GM12878 (cell line): ENCODE data around the gene ICAM2.

Experiments used
- JUNB ChIP-seq: IDR thresholded peaks from 2 replicates; pipeline ENCODE4 v1.6.1; 2016; ENCODE audit warnings: antibody characterized with exemption, mild to moderate bottlenecking
- MTA3 ChIP-seq: IDR thresholded peaks from 2 replicates; pipeline ENCODE4 v1.6.1; 2012; ENCODE audit warnings: low read length, inconsistent platforms, borderline replicate concordance
- POLR2A ChIP-seq: IDR thresholded peaks from 2 replicates; pipeline ENCODE4 v1.6.1; 2011; ENCODE audit warnings: low read depth, mild to moderate bottlenecking, low read length
- RAD21 ChIP-seq: IDR thresholded peaks from 2 replicates; pipeline ENCODE4 v1.6.1; 2011; ENCODE audit warnings: mild to moderate bottlenecking, low read depth, low read length, moderate library complexity; ENCODE audit not compliant: insufficient read depth
- SIX5 ChIP-seq: IDR thresholded peaks from 2 replicates; pipeline ENCODE4 v1.6.1; 2011; ENCODE audit warnings: mild to moderate bottlenecking, low read depth, low read length, moderate library complexity; ENCODE audit not compliant: severe bottlenecking
- TBL1XR1 ChIP-seq: IDR thresholded peaks from 2 replicates; pipeline ENCODE4 v1.6.1; 2012; ENCODE audit warnings: low read depth, low read length, improper control_type of control experiment
- TF ChIP-seq, protein P1 (sequence below): IDR thresholded peaks from 2 replicates; pipeline ENCODE4 v1.6.1; 2012; ENCODE audit warnings: mild to moderate bottlenecking, low read depth, low read length
- TF ChIP-seq, protein P2 (sequence below), 3 experiments: IDR thresholded peaks in 2 of 3; conservative IDR thresholded peaks in 1 of 3; 2 replicates each; pipeline ENCODE4 v1.5.1; 2011; ENCODE audit warnings: low read depth in 3 of 3, low read length in 3 of 3, mild to moderate bottlenecking in 3 of 3, control low read depth in 2 of 3, moderate library complexity in 2 of 3, inconsistent platforms in 1 of 3, mixed read lengths in 1 of 3; ENCODE audit not compliant: control insufficient read depth in 2 of 3, insufficient read depth in 1 of 3; ENCODE audit errors: extremely low read depth in 1 of 3

DNA sequence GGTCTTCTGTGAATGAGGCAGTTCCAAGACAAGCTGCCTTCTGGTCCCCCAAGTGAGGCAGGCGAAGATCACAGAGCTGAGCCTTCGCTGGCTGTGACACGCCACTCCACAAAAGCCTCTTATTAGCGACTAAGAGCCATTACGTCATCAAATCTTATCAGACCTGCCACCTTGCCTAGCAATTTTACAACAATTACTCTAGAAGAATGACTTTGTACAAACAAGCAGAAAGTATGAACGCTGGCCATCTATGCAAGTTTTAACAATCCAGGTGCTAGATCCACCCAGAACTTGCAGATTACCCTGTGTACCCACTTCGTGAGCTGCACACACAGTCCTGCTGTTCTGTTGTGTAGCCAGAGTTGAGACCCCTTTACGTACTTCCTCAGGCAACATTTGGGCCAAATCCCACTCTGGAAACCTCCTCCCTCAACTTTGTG, 3.8 kb upstream of the ICAM2 start:
- TF ChIP-seq POLR2A (no peak), TBL1XR1 (no peak), JUNB (no peak), RAD21 (no peak), MTA3 (no peak), SIX5 (no peak)
- TF ChIP-seq, protein P1, sequence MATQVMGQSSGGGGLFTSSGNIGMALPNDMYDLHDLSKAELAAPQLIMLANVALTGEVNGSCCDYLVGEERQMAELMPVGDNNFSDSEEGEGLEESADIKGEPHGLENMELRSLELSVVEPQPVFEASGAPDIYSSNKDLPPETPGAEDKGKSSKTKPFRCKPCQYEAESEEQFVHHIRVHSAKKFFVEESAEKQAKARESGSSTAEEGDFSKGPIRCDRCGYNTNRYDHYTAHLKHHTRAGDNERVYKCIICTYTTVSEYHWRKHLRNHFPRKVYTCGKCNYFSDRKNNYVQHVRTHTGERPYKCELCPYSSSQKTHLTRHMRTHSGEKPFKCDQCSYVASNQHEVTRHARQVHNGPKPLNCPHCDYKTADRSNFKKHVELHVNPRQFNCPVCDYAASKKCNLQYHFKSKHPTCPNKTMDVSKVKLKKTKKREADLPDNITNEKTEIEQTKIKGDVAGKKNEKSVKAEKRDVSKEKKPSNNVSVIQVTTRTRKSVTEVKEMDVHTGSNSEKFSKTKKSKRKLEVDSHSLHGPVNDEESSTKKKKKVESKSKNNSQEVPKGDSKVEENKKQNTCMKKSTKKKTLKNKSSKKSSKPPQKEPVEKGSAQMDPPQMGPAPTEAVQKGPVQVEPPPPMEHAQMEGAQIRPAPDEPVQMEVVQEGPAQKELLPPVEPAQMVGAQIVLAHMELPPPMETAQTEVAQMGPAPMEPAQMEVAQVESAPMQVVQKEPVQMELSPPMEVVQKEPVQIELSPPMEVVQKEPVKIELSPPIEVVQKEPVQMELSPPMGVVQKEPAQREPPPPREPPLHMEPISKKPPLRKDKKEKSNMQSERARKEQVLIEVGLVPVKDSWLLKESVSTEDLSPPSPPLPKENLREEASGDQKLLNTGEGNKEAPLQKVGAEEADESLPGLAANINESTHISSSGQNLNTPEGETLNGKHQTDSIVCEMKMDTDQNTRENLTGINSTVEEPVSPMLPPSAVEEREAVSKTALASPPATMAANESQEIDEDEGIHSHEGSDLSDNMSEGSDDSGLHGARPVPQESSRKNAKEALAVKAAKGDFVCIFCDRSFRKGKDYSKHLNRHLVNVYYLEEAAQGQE = no peak
- TF ChIP-seq, protein P2, sequence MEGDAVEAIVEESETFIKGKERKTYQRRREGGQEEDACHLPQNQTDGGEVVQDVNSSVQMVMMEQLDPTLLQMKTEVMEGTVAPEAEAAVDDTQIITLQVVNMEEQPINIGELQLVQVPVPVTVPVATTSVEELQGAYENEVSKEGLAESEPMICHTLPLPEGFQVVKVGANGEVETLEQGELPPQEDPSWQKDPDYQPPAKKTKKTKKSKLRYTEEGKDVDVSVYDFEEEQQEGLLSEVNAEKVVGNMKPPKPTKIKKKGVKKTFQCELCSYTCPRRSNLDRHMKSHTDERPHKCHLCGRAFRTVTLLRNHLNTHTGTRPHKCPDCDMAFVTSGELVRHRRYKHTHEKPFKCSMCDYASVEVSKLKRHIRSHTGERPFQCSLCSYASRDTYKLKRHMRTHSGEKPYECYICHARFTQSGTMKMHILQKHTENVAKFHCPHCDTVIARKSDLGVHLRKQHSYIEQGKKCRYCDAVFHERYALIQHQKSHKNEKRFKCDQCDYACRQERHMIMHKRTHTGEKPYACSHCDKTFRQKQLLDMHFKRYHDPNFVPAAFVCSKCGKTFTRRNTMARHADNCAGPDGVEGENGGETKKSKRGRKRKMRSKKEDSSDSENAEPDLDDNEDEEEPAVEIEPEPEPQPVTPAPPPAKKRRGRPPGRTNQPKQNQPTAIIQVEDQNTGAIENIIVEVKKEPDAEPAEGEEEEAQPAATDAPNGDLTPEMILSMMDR (IDR thresholded peaks at IDR 0.05 in 2 of 3, conservative IDR thresholded peaks at IDR 0.05 in 1 of 3; ENCODE audit: control insufficient read depth in 2 of 3, extremely low read depth in 1 of 3, insufficient read depth in 1 of 3, low read depth in 3 of 3, low read length in 3 of 3) = no peak
